ENCODE data around the gene WNT6. TPM values are rescaled to one million over a fixed set of nuclear protein-coding genes. Genes with fewer than 3 reads are reported as not detected.

Gene WNT6
- total and polyA plus RNA-seq, 10 of the 15 experiments (the other 5 are each of a cell fraction or from before 2014, with no cell fraction given), result 0.11 to 0.44 (median 0.22) TPM; not detected in 5

GRCh38 chr2:218811382-218811781 is 48.2 kb upstream of the WNT6 start:
- no peaks in the 10 kb centered on the region for H3K36me3 ChIP-seq (ENCODE audit: control insufficient read depth in 2 of 2, insufficient read depth in 2 of 2, low read length in 1 of 2)
- ChIA-PET CTCF (no interaction called here), POLR2A (interaction anchor here (0.6 kb wide), 1 partner anchor 109 kb away, joined by 3 read pairs; no protein-coding TSS in a partner anchor), RAD21 (ENCODE audit: unreplicated experiment) (no interaction called here), SMC1A (ENCODE audit: uncharacterized antibody, unreplicated experiment) (no interaction called here)
- H3K4me3 ChIP-seq, result no peak overlapping the region
- no peaks in the 10 kb centered on the region for H3K4me1 ChIP-seq (ENCODE audit: control insufficient read depth, insufficient read depth, low read length)
- H3K4me2 ChIP-seq (ENCODE audit: control insufficient read depth, insufficient read depth), result no peak overlapping the region
- TF ChIP-seq FOXM1 (IDR thresholded peaks at IDR 0.05; ENCODE audit: low read depth, low read length) (no peak), GATAD2B (conservative IDR thresholded peaks at IDR 0.05; ENCODE audit: low read depth) (no peak), FOXK2 (IDR thresholded peaks at IDR 0.05) (no peak), CEBPB (IDR thresholded peaks at IDR 0.05; ENCODE audit: borderline replicate concordance in 1 of 2, low read depth in 2 of 2, low read length in 2 of 2) (no peak), CBFB (IDR thresholded peaks at IDR 0.05; ENCODE audit: low read depth) (no peak), HSF1 (IDR thresholded peaks at IDR 0.05; ENCODE audit: low read depth, low read length) (no peak), POU2F2 (IDR thresholded peaks at IDR 0.05; ENCODE audit: borderline replicate concordance, low read depth, low read length) (no peak), ATF2 (IDR thresholded peaks at IDR 0.05; ENCODE audit: low read length) (no peak), SMAD1 (IDR thresholded peaks at IDR 0.05; ENCODE audit: low read depth, partially characterized antibody) (no peak), PAX5 (IDR thresholded peaks at IDR 0.05; ENCODE audit: borderline replicate concordance, low read depth, low read length) (no peak), SRF (IDR thresholded peaks at IDR 0.05; ENCODE audit: low read depth in 2 of 2, low read length in 2 of 2) (no peak), RAD21 (IDR thresholded peaks at IDR 0.05; ENCODE audit: insufficient read depth, low read depth, low read length) (no peak), MLLT1 (IDR thresholded peaks at IDR 0.05) (no peak), IKZF2 (IDR thresholded peaks at IDR 0.05) (no peak), HCFC1 (IDR thresholded peaks at IDR 0.05; ENCODE audit: low read length) (no peak), ZNF207 (IDR thresholded peaks at IDR 0.05; ENCODE audit: borderline replicate concordance) (no peak)
- DNase-seq (ENCODE audit: low read depth, low spot score), result no peak
- no peak for FAIRE-seq
- WGBS (ENCODE audit: insufficient coverage, insufficient replicate concordance, low lambda C conversion rate, missing lambda C conversion rate), result 45% methylated on average over 4 of the region's 4 CpGs
- no peak for ATAC-seq
- no peak overlapping the region for H3K9ac ChIP-seq (ENCODE audit: control insufficient read depth, insufficient read depth, low read length)
- intact Hi-C loops (cut with micrococcal nuclease; ENCODE audit: unreplicated experiment) (no loop called here), in situ Hi-C loops (cut with MboI) (no loop called here)
- H3K9me3 ChIP-seq (replicated peaks; ENCODE audit: control insufficient read depth, insufficient read depth, low read length), result no peaks in the 10 kb centered on the region
- BruUV-seq (replicated peaks), result no TSS peak
- H3K27ac ChIP-seq (ENCODE audit: control insufficient read depth, insufficient read depth), result no peak overlapping the region
- H2AFZ ChIP-seq (ENCODE audit: control insufficient read depth, low read depth, low read length), result no peak overlapping the region
- H3K79me2 ChIP-seq (ENCODE audit: control insufficient read depth, insufficient read depth, low read length), result no peaks in the 10 kb centered on the region
- H4K20me1 ChIP-seq (ENCODE audit: control insufficient read depth, insufficient read depth), result no peaks in the 10 kb centered on the region
- no peaks in the 10 kb centered on the region; a peak in 1 of 4 replicates for H3K27me3 ChIP-seq (replicated peaks in 1 of 2; ENCODE audit: control insufficient read depth in 2 of 2, insufficient read depth in 2 of 2, low read length in 1 of 2)
